GM23338 (cell line): Measurements from ENCODE around the gene RUFY1. TPM values are rescaled to one million over a fixed set of nuclear protein-coding genes. Genes with fewer than 3 reads are reported as not detected.

Experiments
- CTCF ChIP-seq, 2 experiments: fragments of 200-600 bp in 1 of 2; sonication (generic) in 1 of 2; conservative IDR thresholded peaks; 2 replicates each; pipeline versions ENCODE4 v1.5.1 to v1.6.1; 2016 to 2017; ENCODE audit warnings: antibody characterized with exemption in 2 of 2, low read depth in 2 of 2, mild to moderate bottlenecking in 2 of 2, moderate library complexity in 1 of 2
- ETS1 ChIP-seq: IDR thresholded peaks from 2 replicates; pipeline ENCODE4 v1.6.1; 2016; ENCODE audit warnings: antibody characterized with exemption
- EZH2phosphoT487 ChIP-seq: fragments of 200-600 bp; sonication (generic); IDR thresholded peaks from one replicate; pipeline ENCODE4 v1.8.1; 2018; ENCODE audit warnings: antibody characterized with exemption; ENCODE audit not compliant: unreplicated experiment
- JUNB ChIP-seq: IDR thresholded peaks from one replicate; pipeline ENCODE4 v1.6.1; 2016; ENCODE audit warnings: antibody characterized with exemption; ENCODE audit not compliant: unreplicated experiment
- REST ChIP-seq: IDR thresholded peaks from one replicate; pipeline ENCODE4 v1.6.1; 2018; ENCODE audit warnings: antibody characterized with exemption; ENCODE audit not compliant: unreplicated experiment
- ZNF462 ChIP-seq: fragments of 250-450 bp; sonication (Bioruptor Pico); IDR thresholded peaks from 2 replicates; pipeline ENCODE4 v1.5.0; 2020; ENCODE audit warnings: mild to moderate bottlenecking, moderate library complexity
- polyA plus RNA-seq: library from polyadenylated mRNA; unstranded; fragments of >200 nt; fragmentation: Nextera tagmentation; extraction: Ambion mirVana; gene quantifications from 2 replicates; pipeline ENCODE4 v1.2.1, GENCODE V29; 2016
- total RNA-seq: library from RNA; depleted of rRNA; stranded (reverse); fragments of >200 nt; shearing (Covaris generic); gene quantifications from 2 replicates; pipeline ENCODE4 v1.2.3, GENCODE V29; 2014

The RUFY1 gene
- total and polyA plus RNA-seq, 2 experiments from 2014 or later = 25.3 to 31.6 TPM

- TF ChIP-seq ZNF462 (CRISPR knock-in tag) (no peak), EZH2phosphoT487 (no peak), CTCF (conservative IDR thresholded peaks at IDR 0.05; ENCODE audit: low read depth in 2 of 2) (no peak), ETS1 (no peak), JUNB (no peak), REST (no peak)
Measured at GRCh38 chr5:179620293-179620692, 69.9 kb downstream of the RUFY1 start (continued).
